Frontal cortex (tissue), 4 donors: Measurements from ENCODE around the gene HLA-DMB. TPM values are rescaled to one million over a fixed set of nuclear protein-coding genes. Genes with fewer than 3 reads are reported as not detected.
A peak's percentile ranks its signal among the peaks of the same experiment; 100 is the strongest.

Source experiments
- DNase-seq, 2 donors: peaks; one replicate each; pipeline ENCODE4 v3.0.0; 2012; ENCODE audit warnings: low spot score in 2 of 2
- FAIRE-seq: peaks from 2 replicates; lab custom pipeline; 2012; peaks lifted over from hg19 to GRCh38; lab: Jason Lieb, UNC
- total RNA-seq: library from RNA; depleted of rRNA; stranded (reverse); fragments of >200 nt; gene quantifications from one replicate; pipeline ENCODE4 v1.2.3, GENCODE V29; 2014
- donor health status: control.
- donor health status: control.
- donor health status: control.

Gene HLA-DMB
- total RNA-seq = 0.82 TPM

- DNase-seq (peak; percentile 34 to 87), FAIRE-seq (no peak)
Measured at GRCh38 chr6:32940656-32941213, at the start of gene HLA-DMB. Gene HLA-DMB (minus strand): TSS chr6:32941028. CDS start chr6:32940807, 221 bp downstream.

GRCh38 chr6:32989368-32989767 lies 48.5 kb upstream of the HLA-DMB start:
- no peak for FAIRE-seq
- DNase-seq = no peak

DNA sequence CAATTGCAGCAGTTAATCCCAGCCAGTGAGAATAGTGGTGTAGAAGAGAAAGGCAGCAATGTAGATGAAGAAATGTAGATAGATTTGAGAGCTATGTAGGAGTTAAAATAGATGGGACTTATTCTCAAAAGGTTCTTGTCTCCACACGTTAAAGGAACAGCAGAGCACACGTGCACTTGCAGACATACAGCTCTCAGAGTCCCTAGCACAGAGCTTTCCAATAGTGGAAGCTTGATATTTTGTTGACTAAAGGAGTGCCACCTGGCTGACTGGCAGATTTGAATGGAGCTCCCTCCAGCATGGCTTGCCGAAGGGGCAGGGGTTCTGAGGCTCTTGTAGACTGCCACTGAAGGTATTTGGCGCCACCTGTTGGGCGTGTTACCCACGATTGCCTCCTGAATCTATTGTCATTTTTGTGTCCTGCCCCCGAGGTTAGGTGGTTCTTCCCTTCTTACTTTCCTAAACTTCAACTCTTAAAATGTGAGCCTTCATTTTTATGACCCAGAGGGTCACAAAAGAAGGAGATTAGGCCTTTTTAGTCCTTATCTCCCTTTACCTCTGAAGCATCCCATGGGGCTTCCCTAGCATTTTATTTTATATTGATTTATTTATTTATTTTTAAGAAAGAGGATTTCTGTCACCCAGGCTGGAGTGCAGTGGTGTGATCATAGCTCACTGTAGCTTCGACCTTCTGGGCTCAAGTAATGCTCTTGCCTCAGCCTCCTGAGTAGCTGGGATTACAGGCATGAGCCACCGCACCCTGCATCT lies 44.0 kb upstream of the HLA-DMB start:
- FAIRE-seq = no peak
- DNase-seq = peak; percentile 37 to 63

DNA sequence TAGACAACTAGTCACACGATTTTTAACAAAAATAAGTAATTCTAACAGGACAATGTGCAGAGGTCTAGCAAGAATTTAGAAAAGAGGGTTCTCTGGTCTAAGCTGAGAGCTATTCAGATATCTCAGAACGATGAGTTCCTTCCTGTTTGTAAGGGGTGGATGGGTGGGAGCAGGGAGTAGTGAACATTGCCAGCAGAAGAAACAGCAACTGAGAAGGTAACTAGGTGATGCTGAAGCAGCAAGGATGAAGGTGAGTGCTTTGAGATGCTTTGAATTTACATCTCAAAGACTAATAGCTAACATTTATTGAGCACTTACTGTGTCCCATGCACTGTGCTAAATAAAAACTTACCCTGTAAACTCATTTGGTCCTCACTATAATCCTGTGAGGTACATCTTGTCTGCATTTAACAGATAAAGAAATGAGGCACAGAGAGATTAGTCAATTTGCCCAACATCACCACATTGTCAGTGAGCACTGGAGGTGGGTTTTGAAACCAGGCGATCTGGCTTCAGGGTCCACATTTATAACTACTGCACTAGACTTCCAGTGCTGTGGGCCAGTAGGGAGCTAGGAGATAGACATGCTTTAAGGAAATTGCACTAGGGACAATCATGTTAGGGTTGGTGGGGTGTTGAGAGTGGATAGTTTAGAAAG lies 43.3 kb upstream of the HLA-DMB start:
- FAIRE-seq (no peak), DNase-seq (no peak)

DNA sequence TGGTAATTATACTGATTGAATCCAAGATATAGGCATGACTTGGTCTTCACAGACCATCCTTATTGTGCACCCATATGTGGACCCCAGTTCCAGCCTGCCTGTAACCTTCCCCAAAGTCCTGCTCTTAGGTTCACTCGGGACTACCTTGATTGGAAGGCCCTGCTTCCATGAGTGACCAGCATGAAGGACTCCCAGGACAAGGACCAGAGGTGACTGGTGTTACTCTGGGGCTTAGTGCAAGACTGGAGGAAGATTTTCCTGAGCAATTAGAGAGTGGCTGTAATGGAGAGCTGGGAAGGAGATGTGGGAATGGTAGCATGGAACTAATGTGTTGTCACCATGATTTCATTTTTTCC lies 42.6 kb upstream of the HLA-DMB start:
- no peak for FAIRE-seq

DNA sequence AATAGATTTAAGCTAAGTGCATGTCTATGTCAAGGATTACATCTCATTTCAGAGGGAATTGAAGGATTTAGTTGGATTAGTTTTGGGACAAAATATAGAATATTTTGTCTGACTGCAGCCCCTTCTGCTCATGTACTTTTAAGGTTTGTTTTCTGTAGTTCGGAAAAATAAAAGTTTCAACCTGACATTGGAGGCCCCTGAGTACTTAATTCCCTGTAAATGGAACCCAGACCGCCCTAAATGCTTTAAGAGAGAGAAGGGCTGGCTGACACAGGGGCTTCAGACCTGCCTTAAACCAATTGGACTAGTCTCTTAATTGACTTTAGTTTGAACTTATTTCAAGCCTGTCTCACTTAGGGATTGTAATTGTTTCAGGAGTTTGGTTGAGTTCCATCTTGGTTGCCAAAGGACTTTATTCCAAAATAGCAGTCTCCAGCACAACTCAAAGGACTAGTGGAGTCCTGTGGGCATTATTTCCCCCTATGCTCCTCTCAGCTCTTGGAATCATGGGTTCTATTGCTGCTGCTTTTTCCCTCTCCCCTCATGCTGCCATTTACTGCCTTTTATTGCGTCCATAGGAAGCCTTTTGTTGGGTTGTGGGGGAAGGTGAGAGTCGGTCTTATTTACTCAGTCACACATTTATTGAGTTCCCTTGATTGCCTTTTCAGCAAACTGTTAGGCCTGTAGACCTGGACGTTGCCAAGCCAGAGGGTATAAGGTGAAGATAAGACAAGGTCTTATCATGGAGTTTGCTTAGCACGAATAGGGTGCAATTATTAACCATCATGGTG lies 42.1 kb upstream of the HLA-DMB start:
- no peak for DNase-seq
- no peak for FAIRE-seq

More for the DNA sequence above, 42.6 kb upstream of the HLA-DMB start:
- no peak for DNase-seq

DNA sequence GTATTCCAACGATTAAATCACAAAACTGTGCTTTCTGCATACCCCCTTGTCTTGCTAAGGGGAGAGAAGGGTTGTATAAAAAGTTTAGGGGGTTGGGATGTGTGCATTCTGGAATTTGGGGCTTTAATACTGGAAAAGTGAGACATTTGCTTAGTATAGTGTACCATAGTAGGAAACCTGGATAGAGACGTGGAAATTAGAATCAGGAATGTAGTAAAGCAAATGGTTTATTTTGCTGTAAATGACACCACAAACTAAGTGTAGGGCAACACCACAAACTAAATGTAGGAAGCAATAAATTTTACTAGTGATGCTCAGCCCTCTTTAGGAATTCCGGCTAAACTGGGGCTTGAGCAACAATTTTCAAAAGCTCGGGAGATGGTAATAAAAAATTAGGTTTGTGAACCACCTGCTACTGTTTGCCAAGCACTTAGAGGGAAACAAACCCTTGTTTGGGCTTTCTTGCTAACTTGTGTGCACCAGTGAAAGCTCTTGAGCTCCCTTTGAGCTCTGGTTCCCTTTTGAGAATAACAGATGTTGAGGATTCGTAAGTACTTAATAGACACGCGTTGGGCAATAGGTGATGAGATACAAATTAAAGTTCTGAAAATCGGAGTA lies 41.4 kb upstream of the HLA-DMB start:
- FAIRE-seq (no peak), DNase-seq (no peak)

GRCh38 chr6:32980488-32981038 lies 39.7 kb upstream of the HLA-DMB start:
- FAIRE-seq (no peak), DNase-seq (no peak)

- no peak for FAIRE-seq
Measured at GRCh38 chr6:32979720-32980487, 39.1 kb upstream of the HLA-DMB start.

DNA sequence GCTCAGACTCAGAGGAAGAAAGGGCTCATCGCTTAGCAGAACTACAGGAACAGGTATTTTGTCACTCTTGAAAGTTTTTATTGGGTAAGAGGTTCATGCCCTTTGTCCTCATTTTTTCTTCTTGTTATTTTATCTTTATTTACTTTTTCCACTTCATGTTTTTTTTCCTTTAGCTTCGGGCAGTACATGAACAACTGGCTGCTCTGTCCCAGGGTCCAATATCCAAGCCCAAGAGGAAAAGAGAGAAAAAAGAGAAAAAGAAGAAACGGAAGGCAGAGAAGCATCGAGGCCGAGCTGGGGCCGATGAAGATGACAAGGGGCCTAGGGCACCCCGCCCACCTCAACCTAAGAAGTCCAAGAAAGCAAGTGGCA lies 37.1 kb upstream of the HLA-DMB start:
- DNase-seq (no peak), FAIRE-seq (no peak)

More at GRCh38 chr6:32979720-32980487, 39.1 kb upstream of the HLA-DMB start:
- DNase-seq = no peak

- FAIRE-seq (no peak), DNase-seq (no peak)
Measured at GRCh38 chr6:32977272-32977952, 36.6 kb upstream of the HLA-DMB start.

- no peak for DNase-seq
- no peak for FAIRE-seq
Measured at GRCh38 chr6:32976334-32977069, 35.7 kb upstream of the HLA-DMB start.

DNA sequence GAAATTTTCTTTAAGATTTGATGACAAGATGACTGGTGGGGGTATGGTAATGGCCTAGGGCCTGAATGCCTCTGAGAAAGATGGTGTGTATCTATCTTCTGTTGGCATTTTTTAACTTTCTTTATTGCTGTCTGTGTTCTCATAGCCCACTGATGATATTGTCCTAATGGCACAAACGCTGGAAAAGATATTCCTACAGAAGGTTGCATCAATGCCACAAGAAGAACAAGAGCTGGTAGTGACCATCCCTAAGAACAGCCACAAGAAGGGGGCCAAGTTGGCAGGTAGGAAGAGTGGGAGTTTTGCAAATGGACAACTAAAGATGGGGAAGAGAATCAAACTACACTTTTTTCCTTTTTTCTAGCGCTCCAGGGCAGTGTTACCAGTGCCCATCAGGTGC lies 35.1 kb upstream of the HLA-DMB start:
- no peak for DNase-seq
- FAIRE-seq = no peak

GRCh38 chr6:32974541-32975308 lies 33.9 kb upstream of the HLA-DMB start:
- DNase-seq (no peak), FAIRE-seq (no peak)

GRCh38 chr6:32974016-32974333 lies 33.1 kb upstream of the HLA-DMB start:
- DNase-seq (no peak), FAIRE-seq (no peak)

- DNase-seq = no peak
Measured at GRCh38 chr6:32973144-32974015, 32.6 kb upstream of the HLA-DMB start.

More at GRCh38 chr6:32973144-32974015, 32.6 kb upstream of the HLA-DMB start:
- no peak for FAIRE-seq
